ENCODE data around the gene MAGI1. TPM values are rescaled to one million over a fixed set of nuclear protein-coding genes. Genes with fewer than 3 reads are reported as not detected.
A peak's percentile ranks its signal among the peaks of the same experiment; 100 is the strongest.
"Not testable (repeated sequence)": the region's sequence is repeated elsewhere in the genome, so short reads cannot be mapped to it uniquely, and the experiment has no call there.

Gene MAGI1
- total RNA-seq, 1 experiment from 2014 or later = 0.88 TPM

- peak; percentile 49 for DNase-seq (ENCODE audit: low read depth)
- in situ Hi-C loops (cut with HindIII; ENCODE audit: low pct_unique_long_range_greater_than_20kb, low sequenced_read_pairs) = no loop called here
Observed at GRCh38 chr3:65732051-65732935, 306.4 kb downstream of the MAGI1 start.

GRCh38 chr3:65730449-65730848 is 308.3 kb downstream of the MAGI1 start:
- in situ Hi-C loops (cut with HindIII; ENCODE audit: low pct_unique_long_range_greater_than_20kb, low sequenced_read_pairs) = no loop called here

GRCh38 chr3:65729973-65730372 is 308.7 kb downstream of the MAGI1 start:
- in situ Hi-C loops (cut with HindIII; ENCODE audit: low pct_unique_long_range_greater_than_20kb, low sequenced_read_pairs) = no loop called here
- no peak for DNase-seq (ENCODE audit: low read depth)

More at GRCh38 chr3:65730449-65730848, 308.3 kb downstream of the MAGI1 start:
- no peak for DNase-seq (ENCODE audit: low read depth)

- DNase-seq (ENCODE audit: low read depth) = no peak
- in situ Hi-C loops (cut with HindIII; ENCODE audit: low pct_unique_long_range_greater_than_20kb, low sequenced_read_pairs) = no loop called here
Observed at GRCh38 chr3:65729555-65729954, 309.2 kb downstream of the MAGI1 start.

GRCh38 chr3:65728138-65728537 is 310.6 kb downstream of the MAGI1 start:
- DNase-seq (ENCODE audit: low read depth) = no peak
- in situ Hi-C loops (cut with HindIII; ENCODE audit: low pct_unique_long_range_greater_than_20kb, low sequenced_read_pairs) = no loop called here

- no peak for DNase-seq (ENCODE audit: low read depth)
- in situ Hi-C loops (cut with HindIII; ENCODE audit: low pct_unique_long_range_greater_than_20kb, low sequenced_read_pairs) = no loop called here
Observed at GRCh38 chr3:65723985-65724384, 314.7 kb downstream of the MAGI1 start.

- in situ Hi-C loops (cut with HindIII; ENCODE audit: low pct_unique_long_range_greater_than_20kb, low sequenced_read_pairs) = no loop called here
- no peak for DNase-seq (ENCODE audit: low read depth)
Observed at GRCh38 chr3:65723011-65723410, 315.7 kb downstream of the MAGI1 start.

- no peak for DNase-seq (ENCODE audit: low read depth)
- in situ Hi-C loops (cut with HindIII; ENCODE audit: low pct_unique_long_range_greater_than_20kb, low sequenced_read_pairs) = no loop called here
Observed at GRCh38 chr3:65720989-65721737, 317.6 kb downstream of the MAGI1 start.

- DNase-seq (ENCODE audit: low read depth); in situ Hi-C loops (cut with HindIII; ENCODE audit: low pct_unique_long_range_greater_than_20kb, low sequenced_read_pairs): not testable (repeated sequence)
Observed at GRCh38 chr3:65719639-65720038, 319.1 kb downstream of the MAGI1 start.

- in situ Hi-C loops (cut with HindIII; ENCODE audit: low pct_unique_long_range_greater_than_20kb, low sequenced_read_pairs) = no loop called here
- no peak for DNase-seq (ENCODE audit: low read depth)
Observed at GRCh38 chr3:65717676-65718346, 320.9 kb downstream of the MAGI1 start.

- in situ Hi-C loops (cut with HindIII; ENCODE audit: low pct_unique_long_range_greater_than_20kb, low sequenced_read_pairs) = no loop called here
- DNase-seq (ENCODE audit: low read depth) = no peak
Observed at GRCh38 chr3:65716071-65716751, 322.5 kb downstream of the MAGI1 start.

GRCh38 chr3:65714134-65714533 is 324.6 kb downstream of the MAGI1 start:
- in situ Hi-C loops (cut with HindIII; ENCODE audit: low pct_unique_long_range_greater_than_20kb, low sequenced_read_pairs) = no loop called here
- no peak for DNase-seq (ENCODE audit: low read depth)

GRCh38 chr3:65713016-65713415 is 325.7 kb downstream of the MAGI1 start:
- in situ Hi-C loops (cut with HindIII; ENCODE audit: low pct_unique_long_range_greater_than_20kb, low sequenced_read_pairs) = no loop called here
- no peak for DNase-seq (ENCODE audit: low read depth)

- in situ Hi-C loops (cut with HindIII; ENCODE audit: low pct_unique_long_range_greater_than_20kb, low sequenced_read_pairs) = no loop called here
- DNase-seq (ENCODE audit: low read depth) = no peak
Observed at GRCh38 chr3:65712140-65712539, 326.6 kb downstream of the MAGI1 start.

GRCh38 chr3:65706776-65707568 is 331.7 kb downstream of the MAGI1 start:
- in situ Hi-C loops (cut with HindIII; ENCODE audit: low pct_unique_long_range_greater_than_20kb, low sequenced_read_pairs) = no loop called here
- DNase-seq (ENCODE audit: low read depth) = no peak

GRCh38 chr3:65706301-65706700 is 332.4 kb downstream of the MAGI1 start:
- DNase-seq (ENCODE audit: low read depth) = no peak
- in situ Hi-C loops (cut with HindIII; ENCODE audit: low pct_unique_long_range_greater_than_20kb, low sequenced_read_pairs) = no loop called here

- DNase-seq (ENCODE audit: low read depth) = no peak
- in situ Hi-C loops (cut with HindIII; ENCODE audit: low pct_unique_long_range_greater_than_20kb, low sequenced_read_pairs) = no loop called here
Observed at GRCh38 chr3:65703820-65704219, 334.9 kb downstream of the MAGI1 start.

- in situ Hi-C loops (cut with HindIII; ENCODE audit: low pct_unique_long_range_greater_than_20kb, low sequenced_read_pairs) = no loop called here
Observed at GRCh38 chr3:65703026-65703425, 335.7 kb downstream of the MAGI1 start.

More at GRCh38 chr3:65703026-65703425, 335.7 kb downstream of the MAGI1 start:
- DNase-seq (ENCODE audit: low read depth) = no peak
